ENCODE measurements around the gene PKIB. TPM values are rescaled to one million over a fixed set of nuclear protein-coding genes. Genes with fewer than 3 reads are reported as not detected.
A peak's percentile ranks its signal among the peaks of the same experiment; 100 is the strongest.

Gene PKIB
- total and polyA plus RNA-seq, 2 donors from 2014 or later, result 5.1 to 5.3 TPM

GRCh38 chr6:122694602-122695001 lies 84.4 kb downstream of the PKIB start:
- no peaks in the 10 kb centered on the region for H3K9me3 ChIP-seq (ENCODE audit: control insufficient read depth in 2 of 3, insufficient read depth in 1 of 3, low read length in 3 of 3)
- intact Hi-C loops (cut with DNase I), result no loop called here
- H3K27me3 ChIP-seq (ENCODE audit: control insufficient read depth, insufficient read depth, low read length), result no peaks in the 10 kb centered on the region
- H3K4me1 ChIP-seq (ENCODE audit: control insufficient read depth in 2 of 3, insufficient read depth in 2 of 3, low read depth in 1 of 3, low read length in 3 of 3), result no peaks in the 10 kb centered on the region
- no peaks in the 10 kb centered on the region for H3K36me3 ChIP-seq (ENCODE audit: control insufficient read depth in 2 of 3, insufficient read depth in 3 of 3, low read length in 3 of 3)
- DNase-seq (no peak), FAIRE-seq (no peak)
- TF ChIP-seq CTCF (IDR thresholded peaks at IDR 0.05; ENCODE audit: borderline replicate concordance, extremely low read depth, insufficient read depth), result no peak
- H3K4me3 ChIP-seq (ENCODE audit: low read length in 3 of 3), result no peak overlapping the region
- H3K27ac ChIP-seq (ENCODE audit: low read depth in 2 of 2, low read length in 2 of 2), result no peak overlapping the region
- H3K9ac ChIP-seq (ENCODE audit: low read length in 3 of 3), result no peak overlapping the region

- Histone ChIP-seq H3K9me3 (ENCODE audit: control insufficient read depth in 2 of 3, insufficient read depth in 1 of 3, low read length in 3 of 3) (no peaks in the 10 kb centered on the region), H3K27ac (ENCODE audit: low read depth in 2 of 2, low read length in 2 of 2) (no peak overlapping the region), H3K4me3 (ENCODE audit: low read length in 3 of 3) (no peak overlapping the region), H3K36me3 (ENCODE audit: control insufficient read depth in 2 of 3, insufficient read depth in 3 of 3, low read length in 3 of 3) (no peaks in the 10 kb centered on the region), H3K27me3 (ENCODE audit: control insufficient read depth, insufficient read depth, low read length) (no peaks in the 10 kb centered on the region), H3K4me1 (ENCODE audit: control insufficient read depth in 2 of 3, insufficient read depth in 2 of 3, low read depth in 1 of 3, low read length in 3 of 3) (no peaks in the 10 kb centered on the region), H3K9ac (ENCODE audit: low read length in 3 of 3) (no peak overlapping the region)
- intact Hi-C loops (cut with DNase I), result no loop called here
- TF ChIP-seq CTCF (IDR thresholded peaks at IDR 0.05; ENCODE audit: borderline replicate concordance, extremely low read depth, insufficient read depth), result no peak
- FAIRE-seq, result peak; percentile 53
- DNase-seq, result no peak
These were observed 85.0 kb downstream of the PKIB start for GRCh38 chr6:122695188-122695587.

GRCh38 chr6:122696079-122696478 lies 85.9 kb downstream of the PKIB start:
- Histone ChIP-seq H3K27ac (ENCODE audit: low read depth in 2 of 2, low read length in 2 of 2) (no peak overlapping the region), H3K27me3 (ENCODE audit: control insufficient read depth, insufficient read depth, low read length) (no peaks in the 10 kb centered on the region), H3K9me3 (ENCODE audit: control insufficient read depth in 2 of 3, insufficient read depth in 1 of 3, low read length in 3 of 3) (no peaks in the 10 kb centered on the region), H3K9ac (ENCODE audit: low read length in 3 of 3) (no peak overlapping the region), H3K36me3 (ENCODE audit: control insufficient read depth in 2 of 3, insufficient read depth in 3 of 3, low read length in 3 of 3) (no peaks in the 10 kb centered on the region), H3K4me1 (ENCODE audit: control insufficient read depth in 2 of 3, insufficient read depth in 2 of 3, low read depth in 1 of 3, low read length in 3 of 3) (no peaks in the 10 kb centered on the region), H3K4me3 (ENCODE audit: low read length in 3 of 3) (no peak overlapping the region)
- DNase-seq (no peak), FAIRE-seq (no peak)
- intact Hi-C loops (cut with DNase I), result no loop called here
- TF ChIP-seq CTCF (IDR thresholded peaks at IDR 0.05; ENCODE audit: borderline replicate concordance, extremely low read depth, insufficient read depth), result no peak

- Histone ChIP-seq H3K4me1 (ENCODE audit: control insufficient read depth in 2 of 3, insufficient read depth in 2 of 3, low read depth in 1 of 3, low read length in 3 of 3) (no peaks in the 10 kb centered on the region), H3K4me3 (ENCODE audit: low read length in 3 of 3) (no peak overlapping the region), H3K36me3 (ENCODE audit: control insufficient read depth in 2 of 3, insufficient read depth in 3 of 3, low read length in 3 of 3) (no peaks in the 10 kb centered on the region), H3K27ac (ENCODE audit: low read depth in 2 of 2, low read length in 2 of 2) (no peak overlapping the region), H3K9me3 (ENCODE audit: control insufficient read depth in 2 of 3, insufficient read depth in 1 of 3, low read length in 3 of 3) (no peaks in the 10 kb centered on the region), H3K9ac (ENCODE audit: low read length in 3 of 3) (no peak overlapping the region), H3K27me3 (ENCODE audit: control insufficient read depth, insufficient read depth, low read length) (no peaks in the 10 kb centered on the region)
- FAIRE-seq (no peak), DNase-seq (no peak)
- intact Hi-C loops (cut with DNase I), result no loop called here
- no peak for TF ChIP-seq CTCF (IDR thresholded peaks at IDR 0.05; ENCODE audit: borderline replicate concordance, extremely low read depth, insufficient read depth)
These were observed 86.6 kb downstream of the PKIB start for GRCh38 chr6:122696853-122697252.
